Endothelial cell of umbilical vein (primary cell): Measurements from ENCODE around the gene IL17RB. TPM values are rescaled to one million over a fixed set of nuclear protein-coding genes. Genes with fewer than 3 reads are reported as not detected.

Experiments used
- BruUV-seq: library from RNA; stranded (reverse); fragments of 400-500 nt; replicated peaks from 2 replicates; lab custom pipeline; 2021; lab: Mats Ljungman, UMichigan
- CTCF ChIA-PET: fragments of 300-600, 350-600 bp; sonication (Branson Sonifier 250); formaldehyde crosslinking; loops from one replicate; lab custom pipeline; 2021; ENCODE audit warnings: antibody characterized with exemption, inconsistent platforms; lab: Charles Lee
- POLR2A ChIA-PET: fragments of 300-600, 350-600 bp; sonication (Branson Sonifier 250); formaldehyde crosslinking; loops from one replicate; lab custom pipeline; 2021; ENCODE audit warnings: antibody characterized with exemption, inconsistent platforms; lab: Charles Lee
- DNase-seq: peaks from one replicate; pipeline ENCODE4 v3.0.0-alpha.2; 2011; ENCODE audit warnings: low read depth, low spot score
- FAIRE-seq: peaks from 2 replicates; lab custom pipeline; 2011; peaks lifted over from hg19 to GRCh38; lab: Jason Lieb, UNC
- H2AFZ ChIP-seq: 2 replicates; pipeline ENCODE4 v1.6.0; 2012; ENCODE audit warnings: low read depth, low read length, control low read depth, inconsistent platforms
- H3K27ac ChIP-seq: 2 replicates; pipeline ENCODE4 v1.5.1; 2011; ENCODE audit warnings: low read depth, mild to moderate bottlenecking, control low read depth, low read length, moderate library complexity; ENCODE audit not compliant: insufficient read depth
- H3K27me3 ChIP-seq, 2 experiments: 2 replicates each; pipeline versions ENCODE4 v1.6.0 to v1.6.1; 2011; ENCODE audit warnings: low read length in 2 of 2, mixed read lengths in 1 of 2; ENCODE audit not compliant: control insufficient read depth in 2 of 2, insufficient read depth in 2 of 2
- H3K36me3 ChIP-seq, 2 experiments: 2 replicates in 1 of 2; 3 replicates in 1 of 2; pipeline ENCODE4 v1.5.1; 2011; ENCODE audit warnings: low read length in 2 of 2, mild to moderate bottlenecking in 1 of 2, moderate library complexity in 1 of 2; ENCODE audit not compliant: control insufficient read depth in 2 of 2, insufficient read depth in 2 of 2; ENCODE audit errors: extremely low read depth in 1 of 2
- H3K4me1 ChIP-seq: 3 replicates; pipeline ENCODE4 v1.5.1; 2011; ENCODE audit warnings: mild to moderate bottlenecking, low read length; ENCODE audit not compliant: control insufficient read depth, insufficient read depth; ENCODE audit errors: extremely low read depth
- H3K4me2 ChIP-seq: 2 replicates; pipeline ENCODE4 v1.6.1; 2011; ENCODE audit warnings: low read length, control low read depth, mixed read lengths; ENCODE audit not compliant: insufficient read depth
- H3K4me3 ChIP-seq, 3 experiments: fragments of 200-600 bp in 1 of 3; sonication (generic), shearing (Covaris generic) in 1 of 3; replicated peaks in 1 of 3; 2 replicates each; pipeline ENCODE4 v1.5.1; 2011 to 2016; ENCODE audit warnings: control low read depth in 3 of 3, low read length in 3 of 3, mild to moderate bottlenecking in 2 of 3, inconsistent platforms in 1 of 3, low read depth in 1 of 3, moderate library complexity in 1 of 3; ENCODE audit not compliant: insufficient read depth in 1 of 3
- H3K79me2 ChIP-seq: 2 replicates; pipeline ENCODE4 v1.6.0; 2012; ENCODE audit warnings: low read length, inconsistent platforms; ENCODE audit not compliant: control insufficient read depth, insufficient read depth
- H3K9ac ChIP-seq: replicated peaks from 2 replicates; pipeline ENCODE3; 2011; ENCODE audit warnings: low read length, control low read depth; ENCODE audit not compliant: insufficient read depth; ENCODE audit errors: extremely low read depth
- H3K9me1 ChIP-seq: replicated peaks from 3 replicates; pipeline ENCODE4 v1.6.0; 2011; ENCODE audit warnings: mild to moderate bottlenecking, low read length; ENCODE audit not compliant: control insufficient read depth, insufficient read depth; ENCODE audit errors: extremely low read depth
- H3K9me3 ChIP-seq: replicated peaks from 2 replicates; pipeline ENCODE4 v1.5.1; 2012; ENCODE audit warnings: low read length, inconsistent platforms; ENCODE audit not compliant: control insufficient read depth, insufficient read depth
- H4K20me1 ChIP-seq: replicated peaks from 2 replicates; pipeline ENCODE3; 2011; ENCODE audit warnings: mild to moderate bottlenecking, low read length; ENCODE audit not compliant: control insufficient read depth, insufficient read depth; ENCODE audit errors: extremely low read depth
- EZH2 ChIP-seq: IDR thresholded peaks from 2 replicates; pipeline ENCODE4 v1.6.1; 2012; ENCODE audit warnings: borderline replicate concordance, low read depth, mild to moderate bottlenecking, moderate library complexity, low read length, inconsistent platforms; ENCODE audit not compliant: severe bottlenecking
- FOS ChIP-seq: IDR thresholded peaks from 2 replicates; pipeline ENCODE4 v1.6.1; 2011; ENCODE audit warnings: mild to moderate bottlenecking, low read length, moderate library complexity, borderline replicate concordance; ENCODE audit not compliant: insufficient read depth
- GATA2 ChIP-seq: IDR thresholded peaks from 2 replicates; pipeline ENCODE4 v1.7.0; 2011; ENCODE audit warnings: low read depth, mild to moderate bottlenecking, moderate library complexity, mixed read lengths, low read length; ENCODE audit not compliant: insufficient read length, insufficient read depth
- JUN ChIP-seq: IDR thresholded peaks from 2 replicates; pipeline ENCODE4 v1.6.1; 2011; ENCODE audit warnings: borderline replicate concordance, low read depth; ENCODE audit not compliant: insufficient read length, insufficient read depth
- MYC ChIP-seq: IDR thresholded peaks from one replicate; pipeline ENCODE4 v1.6.1; 2011; ENCODE audit warnings: mild to moderate bottlenecking, low read depth, low read length
- POLR2A ChIP-seq: IDR thresholded peaks from 2 replicates; pipeline ENCODE4 v1.6.1; 2012; ENCODE audit warnings: low read depth, mild to moderate bottlenecking, control low read depth, low read length
- POLR2AphosphoS5 ChIP-seq: IDR thresholded peaks from 2 replicates; pipeline ENCODE4 v1.6.1; 2012; ENCODE audit warnings: low read depth, mild to moderate bottlenecking, control low read depth, low read length, moderate library complexity; ENCODE audit not compliant: insufficient read depth
- dilution Hi-C: fragments of 300-500 bp; cut with MboI; formaldehyde crosslinking; loops from one replicate; pipeline ENCODE4 v1.15.0; 2019; ENCODE audit warnings: low sequenced_read_pairs; ENCODE audit not compliant: extremely low pct_ligation_motif_present
- intact Hi-C: fragments of 100-400 bp; cut with micrococcal nuclease; formaldehyde crosslinking; loops from one replicate; pipeline ENCODE4 v1.10.0; 2022
- polyA plus RNA-seq, 4 experiments: library from polyadenylated mRNA; depleted of rRNA in 3 of 4; stranded (reverse) in 3 of 4; unstranded in 1 of 4; fragments of >200 nt; gene quantifications; 2 replicates each; pipeline versions ENCODE4 v1.2.1 to v1.2.3, GENCODE V29; 2011 to 2012; ENCODE audit warnings: missing spikeins in 1 of 4
- total RNA-seq: library from RNA; stranded (reverse); gene quantifications from 2 replicates; pipeline ENCODE4 v1.2.3, GENCODE V29; 2021
- TF ChIP-seq, protein P1 (sequence below), 2 donors: IDR thresholded peaks; 1 replicate in 1 of 2; 2 replicates in 1 of 2; pipeline ENCODE4 v1.5.1; 2011; ENCODE audit warnings: low read length in 2 of 2, mild to moderate bottlenecking in 2 of 2, moderate library complexity in 2 of 2, control low read depth in 1 of 2, inconsistent platforms in 1 of 2, low read depth in 1 of 2; ENCODE audit not compliant: insufficient read depth in 1 of 2; ENCODE audit errors: extremely low read depth in 1 of 2

IL17RB gene
- total and polyA plus RNA-seq, 2 donors (not counting 3 experiments of a cell fraction or from before 2014, with no cell fraction given), result 0.04 TPM; not detected in 1

GRCh38 chr3:53801319-53801718 lies 45.0 kb upstream of the IL17RB start:
- H3K4me1 ChIP-seq, result no peaks in the 10 kb centered on the region
- TF ChIP-seq EZH2, result no peak
- TF ChIP-seq GATA2, result no peak
- no peak for TF ChIP-seq JUN
- no peak for TF ChIP-seq POLR2AphosphoS5
- TF ChIP-seq FOS, result no peak
- TF ChIP-seq, protein P1, sequence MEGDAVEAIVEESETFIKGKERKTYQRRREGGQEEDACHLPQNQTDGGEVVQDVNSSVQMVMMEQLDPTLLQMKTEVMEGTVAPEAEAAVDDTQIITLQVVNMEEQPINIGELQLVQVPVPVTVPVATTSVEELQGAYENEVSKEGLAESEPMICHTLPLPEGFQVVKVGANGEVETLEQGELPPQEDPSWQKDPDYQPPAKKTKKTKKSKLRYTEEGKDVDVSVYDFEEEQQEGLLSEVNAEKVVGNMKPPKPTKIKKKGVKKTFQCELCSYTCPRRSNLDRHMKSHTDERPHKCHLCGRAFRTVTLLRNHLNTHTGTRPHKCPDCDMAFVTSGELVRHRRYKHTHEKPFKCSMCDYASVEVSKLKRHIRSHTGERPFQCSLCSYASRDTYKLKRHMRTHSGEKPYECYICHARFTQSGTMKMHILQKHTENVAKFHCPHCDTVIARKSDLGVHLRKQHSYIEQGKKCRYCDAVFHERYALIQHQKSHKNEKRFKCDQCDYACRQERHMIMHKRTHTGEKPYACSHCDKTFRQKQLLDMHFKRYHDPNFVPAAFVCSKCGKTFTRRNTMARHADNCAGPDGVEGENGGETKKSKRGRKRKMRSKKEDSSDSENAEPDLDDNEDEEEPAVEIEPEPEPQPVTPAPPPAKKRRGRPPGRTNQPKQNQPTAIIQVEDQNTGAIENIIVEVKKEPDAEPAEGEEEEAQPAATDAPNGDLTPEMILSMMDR (IDR thresholded peaks at IDR 0.05; ENCODE audit: extremely low read depth in 1 of 2, insufficient read depth in 1 of 2, low read depth in 1 of 2, low read length in 2 of 2), result no peak
- TF ChIP-seq MYC, result no peak
- no peak for TF ChIP-seq POLR2A
- H3K9me1 ChIP-seq, result no peaks in the 10 kb centered on the region
- H2AFZ ChIP-seq, result no peak overlapping the region
- FAIRE-seq (no peak), DNase-seq (no peak)
- H3K27me3 ChIP-seq, result no peaks in the 10 kb centered on the region
- H3K4me3 ChIP-seq, result no peak overlapping the region
- H3K79me2 ChIP-seq, result no peaks in the 10 kb centered on the region
- no peaks in the 10 kb centered on the region for H3K9me3 ChIP-seq
- no peaks in the 10 kb centered on the region for H3K36me3 ChIP-seq
- POLR2A ChIA-PET, result no interaction called here
- intact Hi-C loops, result no loop called here
- CTCF ChIA-PET, result no interaction called here
- dilution Hi-C loops, result no loop called here
- no peak overlapping the region for H3K9ac ChIP-seq
- H3K4me2 ChIP-seq, result no peak overlapping the region
- H4K20me1 ChIP-seq, result no peaks in the 10 kb centered on the region
- no TSS peak for BruUV-seq
- no peak overlapping the region for H3K27ac ChIP-seq
